Prostate gland (tissue), 2 donors: ENCODE measurements around the gene WDR18.

ENCODE experiments used
- CTCF ChIP-seq, 4 experiments: fragments of 200-600 bp in 2 of 4; fragments of 450-650 bp in 2 of 4; sonication (generic) in 2 of 4; IDR thresholded peaks; 1 replicate in 3 of 4; 2 replicates in 1 of 4; pipeline ENCODE4 v1.5.1; 2016 to 2019; ENCODE audit warnings: antibody characterized with exemption in 4 of 4, mild to moderate bottlenecking in 2 of 4, moderate library complexity in 2 of 4
- POLR2A ChIP-seq: fragments of 450-650 bp; IDR thresholded peaks from one replicate; pipeline ENCODE4 v1.6.1; 2016; ENCODE audit warnings: antibody characterized with exemption, mild to moderate bottlenecking
- POLR2AphosphoS5 ChIP-seq: sonication (generic); formaldehyde crosslinking; IDR thresholded peaks from one replicate; pipeline ENCODE4 v1.6.1; 2017; ENCODE audit warnings: antibody characterized with exemption

- no peak for TF ChIP-seq POLR2A
- TF ChIP-seq POLR2AphosphoS5 = no peak
- TF ChIP-seq CTCF (IDR thresholded peaks at IDR 0.05) = no peak
These were observed 48.0 kb upstream of the WDR18 start for GRCh38 chr19:936175-936546.
